NCI-H82 treated with DMSO at 0.1 percent for 48 hours (cell line): ENCODE results near the gene EPYC.
"Not testable (repeated sequence)": the region's sequence is repeated elsewhere in the genome, so short reads cannot be mapped to it uniquely, and the experiment has no call there.

ENCODE experiments used
- DNase-seq: peaks from one replicate; lab custom pipeline; 2025; ENCODE audit not compliant: unreplicated experiment; lab: John Stamatoyannopoulos, UW

EPYC gene

DNA sequence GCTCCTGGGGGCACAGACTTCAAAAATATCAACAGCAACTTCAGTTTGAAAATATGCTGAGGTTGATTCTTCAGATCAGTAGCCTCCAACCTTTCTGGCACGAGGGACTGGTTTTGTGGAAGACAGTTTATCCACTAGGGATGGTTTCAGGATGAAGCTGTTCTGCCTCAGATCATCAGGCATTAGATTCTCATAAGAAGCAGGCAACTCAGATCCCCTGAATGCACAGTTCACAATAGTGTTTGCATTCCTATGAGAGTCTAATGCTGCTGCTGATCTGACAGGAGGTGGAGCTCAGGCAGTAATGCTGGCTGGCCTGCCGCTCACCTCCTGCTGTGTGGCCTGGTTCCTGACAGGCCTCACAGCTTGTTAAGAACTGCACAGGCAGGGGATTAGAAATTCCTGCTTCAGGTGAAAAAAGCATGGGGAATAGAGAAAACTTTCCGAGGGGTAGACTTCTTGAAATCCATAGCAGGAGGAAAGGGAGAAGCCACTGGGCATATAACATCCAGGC lies 12.8 kb downstream of the EPYC start:
- no peak for DNase-seq

GRCh38 chr12:90990611-90991010 lies 14.2 kb downstream of the EPYC start:
- DNase-seq: no peak

- DNase-seq: no peak
These were observed 15.1 kb downstream of the EPYC start for GRCh38 chr12:90989686-90990111.

DNA sequence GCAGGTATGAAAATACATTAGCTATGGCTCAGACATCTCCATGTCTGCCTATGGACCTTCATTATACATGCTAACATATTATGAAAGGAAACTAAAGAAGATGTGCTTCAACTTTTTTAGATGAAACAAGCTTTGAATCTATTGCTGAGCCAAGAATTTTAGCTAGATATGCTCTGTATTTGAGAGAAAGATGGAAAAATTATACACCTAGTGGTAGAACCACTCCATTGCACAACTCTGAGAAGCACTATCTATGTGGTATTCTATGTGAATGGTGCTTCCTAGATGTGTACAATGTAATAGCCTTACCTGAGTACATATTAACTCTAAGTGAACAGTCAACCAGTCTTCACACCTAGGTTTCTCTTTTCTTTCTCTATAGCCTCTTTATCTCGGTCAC lies 17.3 kb downstream of the EPYC start:
- DNase-seq: no peak

DNA sequence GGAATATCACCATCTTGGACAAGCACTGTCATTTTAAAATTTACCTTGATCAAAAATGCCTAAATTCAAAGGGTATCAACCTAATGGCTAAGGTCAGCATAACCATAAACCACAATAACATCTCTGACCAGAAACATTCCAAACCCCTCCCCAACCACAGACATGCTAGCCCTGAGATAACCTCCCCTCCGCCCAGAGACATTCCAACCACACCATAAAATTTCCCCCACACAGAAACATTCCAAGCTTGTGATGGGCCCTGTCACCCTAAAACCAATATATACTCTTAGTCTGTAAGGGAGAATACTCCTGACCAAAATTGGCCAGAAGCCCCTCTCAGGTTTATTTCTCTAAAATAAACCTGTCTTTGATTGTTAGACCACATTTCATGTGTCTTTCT lies 17.7 kb downstream of the EPYC start:
- no peak for DNase-seq

DNA sequence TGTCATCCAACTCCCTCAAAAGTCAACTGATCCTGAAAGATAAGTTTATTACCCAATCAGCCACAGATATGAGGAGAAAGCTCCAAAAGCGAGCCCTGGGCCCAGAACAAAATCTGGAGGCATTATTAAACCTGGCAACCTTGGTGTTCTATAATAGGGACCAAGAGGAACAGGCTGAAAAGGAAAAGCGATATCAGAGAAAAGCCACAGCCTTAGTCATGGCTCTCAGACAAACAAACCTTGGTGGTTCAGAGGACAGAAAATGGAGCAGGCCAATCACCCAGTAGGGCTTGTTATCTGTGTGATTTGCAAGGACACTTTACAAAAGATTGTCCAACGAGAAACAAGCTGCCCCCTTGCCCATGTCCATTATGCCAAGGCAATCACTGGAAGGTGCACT lies 19.4 kb downstream of the EPYC start:
- DNase-seq: not testable (repeated sequence)

GRCh38 chr12:90984114-90984513 lies 20.7 kb downstream of the EPYC start:
- DNase-seq: no peak

- no peak for DNase-seq
These were observed 22.6 kb downstream of the EPYC start for GRCh38 chr12:90982170-90982569.

DNA sequence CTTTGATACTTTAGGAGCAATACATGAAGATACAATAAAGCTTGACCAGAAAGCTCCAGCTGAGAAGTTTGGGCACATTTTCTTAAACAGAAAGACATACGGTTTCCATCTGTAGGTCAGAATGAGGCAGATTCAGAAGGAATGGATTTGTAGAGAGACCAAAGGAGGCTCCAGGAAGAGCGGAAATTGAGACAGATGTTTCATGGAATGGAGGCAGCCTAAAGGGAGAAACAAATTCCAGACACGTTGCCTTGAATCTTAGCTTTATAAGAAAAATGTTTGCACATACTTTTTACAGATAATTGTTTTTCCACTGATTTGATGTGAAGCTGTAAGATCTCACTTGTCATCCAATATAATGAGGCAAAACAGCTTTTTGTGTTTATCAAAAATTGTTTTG lies 24.8 kb downstream of the EPYC start:
- DNase-seq: no peak

DNA sequence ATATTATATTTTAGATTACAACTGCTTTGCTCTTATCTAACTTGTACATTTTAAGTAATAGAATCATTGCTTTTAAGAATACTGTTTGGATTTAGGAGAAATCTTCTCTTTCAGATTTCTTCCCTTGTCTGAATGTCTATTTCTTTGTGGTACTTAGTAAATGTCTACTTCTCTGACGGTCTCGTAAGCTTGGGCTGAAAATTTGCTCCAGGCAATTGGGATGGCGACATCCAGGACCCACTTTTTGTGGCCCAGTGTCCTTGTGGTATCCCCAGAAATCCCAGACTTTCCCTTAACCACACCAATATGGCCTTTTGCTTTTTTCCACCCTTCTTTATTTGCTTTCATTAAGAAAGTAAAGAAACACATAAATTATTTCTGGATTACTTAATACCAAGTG lies 25.8 kb downstream of the EPYC start:
- no peak for DNase-seq

DNA sequence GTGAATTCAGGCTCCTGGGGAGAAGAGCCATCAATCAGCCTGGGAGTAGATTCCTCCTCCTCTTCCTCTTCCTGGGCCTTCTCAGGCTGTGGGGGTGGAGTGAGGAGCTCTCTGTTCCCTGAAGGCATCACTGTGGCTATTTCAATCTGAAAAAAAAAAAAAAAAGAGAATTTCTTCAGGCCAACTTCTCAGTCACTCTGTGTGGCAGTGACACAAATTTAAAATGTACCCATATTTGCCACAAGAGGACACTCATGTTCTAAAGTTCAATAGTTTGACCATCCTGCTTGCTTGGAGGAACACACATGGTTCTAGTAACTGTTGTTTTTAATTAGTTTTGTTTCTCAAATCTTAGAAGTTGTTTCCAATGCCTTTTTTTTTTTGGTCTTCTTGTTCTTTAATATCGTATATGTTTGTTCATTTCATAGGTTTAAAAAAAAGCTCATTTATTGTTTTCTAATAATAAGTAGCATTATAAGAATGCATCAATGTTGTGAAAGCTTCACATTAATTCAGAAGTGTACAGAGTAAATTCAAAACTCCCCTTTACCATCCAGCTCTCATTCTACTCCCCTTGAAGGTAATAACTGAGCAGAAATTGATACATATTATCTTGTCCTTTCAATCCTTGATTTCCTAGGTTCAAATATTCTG lies 26.5 kb downstream of the EPYC start:
- DNase-seq: peak; percentile 6

DNA sequence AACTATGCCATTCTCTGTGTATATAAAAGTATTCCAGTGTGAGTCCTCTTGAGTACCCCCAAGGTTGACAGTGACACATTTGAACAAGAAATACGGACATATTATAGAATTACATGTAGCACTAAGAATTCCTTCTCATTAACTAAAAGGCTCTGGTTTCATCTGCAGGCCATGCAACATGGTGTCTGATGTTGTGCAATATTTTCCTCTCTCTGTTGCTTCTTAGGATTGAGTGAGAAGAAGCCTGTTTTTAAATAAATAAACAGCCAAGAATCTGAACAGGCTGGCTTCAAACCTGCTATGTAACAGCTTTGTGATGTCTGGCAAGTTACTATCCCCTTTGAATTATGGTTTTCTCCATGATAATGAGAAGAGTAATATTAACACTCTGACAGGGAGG lies 27.5 kb downstream of the EPYC start:
- no peak for DNase-seq

GRCh38 chr12:90974286-90974685 lies 30.5 kb downstream of the EPYC start:
- DNase-seq: no peak

GRCh38 chr12:90972226-90972625 lies 32.5 kb downstream of the EPYC start:
- DNase-seq: no peak

GRCh38 chr12:90970911-90971310 lies 33.9 kb downstream of the EPYC start:
- DNase-seq: no peak

DNA sequence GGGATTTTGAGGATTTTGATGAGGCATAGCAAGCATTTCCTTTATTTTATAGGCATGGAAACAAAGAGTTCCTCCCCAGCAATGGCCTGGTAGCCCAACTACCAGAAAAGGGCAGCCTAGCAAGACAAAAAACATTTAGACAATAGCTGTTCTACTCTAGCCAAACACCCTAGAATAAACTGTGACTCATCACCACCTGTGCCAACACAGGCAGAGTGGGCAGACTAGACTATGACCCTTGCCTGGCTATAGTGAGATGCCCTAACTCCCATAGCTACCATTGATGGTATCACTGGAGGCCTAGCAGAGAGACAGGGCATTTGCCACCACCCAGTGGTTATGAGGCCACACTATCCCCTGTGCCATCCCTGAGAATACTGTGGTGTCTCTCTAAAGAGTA lies 34.3 kb downstream of the EPYC start:
- DNase-seq: no peak

DNA sequence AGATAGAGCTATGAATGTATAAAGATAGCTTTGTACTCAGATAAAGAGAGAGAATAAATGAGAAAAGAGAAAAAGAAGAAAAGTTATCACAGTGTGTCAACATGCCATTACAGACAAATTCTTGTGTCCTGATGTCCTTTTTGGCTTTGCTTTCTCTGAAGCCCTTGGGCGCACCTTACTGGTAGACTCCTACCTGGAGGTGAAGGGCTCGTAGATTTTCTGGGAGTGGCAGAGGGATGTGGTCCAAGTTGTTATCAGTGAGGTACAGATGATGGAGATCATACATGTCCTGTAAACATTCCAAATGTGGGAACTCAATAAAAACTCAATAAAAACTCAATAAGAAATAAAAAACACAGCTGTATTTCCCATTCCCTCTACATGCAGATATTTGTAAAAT lies 34.9 kb downstream of the EPYC start:
- no peak for DNase-seq

- DNase-seq: no peak
These were observed 35.4 kb downstream of the EPYC start for GRCh38 chr12:90969346-90969745.

DNA sequence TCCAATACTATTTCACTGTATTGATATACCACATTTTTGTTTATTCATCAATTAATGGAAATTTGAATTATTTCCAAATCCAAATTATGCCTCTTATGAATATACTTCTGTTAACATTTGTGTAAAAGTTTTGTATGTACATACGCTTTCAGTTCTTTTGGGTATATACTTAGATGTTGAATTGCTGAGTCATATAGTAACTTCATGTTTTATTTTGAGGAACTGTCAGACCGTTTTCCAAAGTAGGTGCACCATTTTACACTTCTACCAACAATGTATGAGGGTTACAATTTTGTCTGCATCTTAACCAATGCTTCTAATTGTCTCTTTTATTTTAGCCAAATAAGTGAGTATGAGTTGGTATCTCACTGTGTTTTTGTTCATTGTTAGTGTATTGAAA lies 39.6 kb downstream of the EPYC start:
- DNase-seq: no peak

DNA sequence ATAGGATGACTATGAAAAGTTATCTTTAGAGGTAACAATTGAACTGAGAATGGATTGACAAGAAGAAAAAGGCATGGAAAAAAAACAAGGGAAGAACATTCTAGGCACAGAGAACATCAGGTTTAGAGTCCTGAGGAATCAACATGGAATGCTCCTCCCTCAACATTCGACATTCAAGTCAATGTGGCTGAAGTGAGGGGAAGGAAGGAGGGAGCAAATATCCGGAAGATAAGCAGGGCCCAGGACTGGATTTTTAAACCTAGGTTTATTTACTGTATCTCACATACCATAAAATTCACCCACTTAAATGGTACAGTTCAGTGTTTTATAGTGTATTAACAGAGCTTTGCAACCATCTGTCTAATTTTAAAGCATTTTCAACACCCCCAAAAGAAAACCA lies 40.2 kb downstream of the EPYC start:
- DNase-seq: no peak

- DNase-seq: no peak
These were observed 40.8 kb downstream of the EPYC start for GRCh38 chr12:90963946-90964345.

DNA sequence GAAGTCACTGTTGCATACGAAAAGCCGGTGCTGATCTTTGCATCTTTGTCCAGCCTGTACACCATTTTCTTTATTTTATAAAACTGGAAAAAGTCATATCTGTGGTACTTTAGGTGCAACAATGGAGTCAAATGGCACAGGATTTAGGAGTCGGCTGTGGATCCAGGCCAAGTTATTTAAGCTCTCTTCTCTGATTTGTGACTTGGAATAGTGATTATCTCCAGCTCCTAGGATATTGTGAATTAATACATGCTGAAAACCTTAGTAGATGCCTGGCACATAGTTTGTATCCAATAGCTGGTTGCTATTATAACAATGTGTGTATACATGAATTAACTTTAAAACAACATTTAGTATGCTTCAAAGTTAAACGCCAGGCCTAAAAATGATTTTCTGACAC lies 43.6 kb downstream of the EPYC start:
- DNase-seq: no peak

DNA sequence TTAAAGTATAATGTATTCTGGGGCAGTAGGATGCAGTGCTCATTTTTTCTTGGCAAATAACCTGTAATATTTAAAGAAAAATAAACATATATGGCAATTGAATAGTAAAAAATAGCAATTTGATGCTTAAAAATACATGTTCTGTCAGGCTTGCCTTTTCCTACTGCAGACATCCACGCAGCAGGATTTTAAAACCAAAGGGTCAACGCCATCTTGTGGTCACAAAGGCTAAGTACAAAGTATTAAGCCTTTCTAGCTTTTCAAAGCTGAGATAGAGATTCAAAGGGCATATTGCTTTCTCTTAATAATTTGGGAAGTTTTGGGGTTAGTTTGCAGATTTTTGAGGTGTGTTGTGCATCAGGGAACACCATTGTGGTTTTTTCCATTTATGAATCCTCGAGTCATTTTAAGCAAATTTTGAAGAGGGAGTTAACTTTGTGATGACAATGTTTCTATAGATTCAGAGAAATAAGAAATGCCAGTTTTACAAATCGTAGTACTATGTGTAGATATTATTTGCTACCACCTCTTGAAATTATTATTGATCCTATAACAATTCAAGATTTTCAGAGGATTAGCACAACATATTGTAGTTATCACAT lies 45.1 kb downstream of the EPYC start:
- DNase-seq: peak; percentile 25
